ENCODE data around the gene FAM222A.
A peak's percentile ranks its signal among the peaks of the same experiment; 100 is the strongest.

Gene FAM222A

DNA sequence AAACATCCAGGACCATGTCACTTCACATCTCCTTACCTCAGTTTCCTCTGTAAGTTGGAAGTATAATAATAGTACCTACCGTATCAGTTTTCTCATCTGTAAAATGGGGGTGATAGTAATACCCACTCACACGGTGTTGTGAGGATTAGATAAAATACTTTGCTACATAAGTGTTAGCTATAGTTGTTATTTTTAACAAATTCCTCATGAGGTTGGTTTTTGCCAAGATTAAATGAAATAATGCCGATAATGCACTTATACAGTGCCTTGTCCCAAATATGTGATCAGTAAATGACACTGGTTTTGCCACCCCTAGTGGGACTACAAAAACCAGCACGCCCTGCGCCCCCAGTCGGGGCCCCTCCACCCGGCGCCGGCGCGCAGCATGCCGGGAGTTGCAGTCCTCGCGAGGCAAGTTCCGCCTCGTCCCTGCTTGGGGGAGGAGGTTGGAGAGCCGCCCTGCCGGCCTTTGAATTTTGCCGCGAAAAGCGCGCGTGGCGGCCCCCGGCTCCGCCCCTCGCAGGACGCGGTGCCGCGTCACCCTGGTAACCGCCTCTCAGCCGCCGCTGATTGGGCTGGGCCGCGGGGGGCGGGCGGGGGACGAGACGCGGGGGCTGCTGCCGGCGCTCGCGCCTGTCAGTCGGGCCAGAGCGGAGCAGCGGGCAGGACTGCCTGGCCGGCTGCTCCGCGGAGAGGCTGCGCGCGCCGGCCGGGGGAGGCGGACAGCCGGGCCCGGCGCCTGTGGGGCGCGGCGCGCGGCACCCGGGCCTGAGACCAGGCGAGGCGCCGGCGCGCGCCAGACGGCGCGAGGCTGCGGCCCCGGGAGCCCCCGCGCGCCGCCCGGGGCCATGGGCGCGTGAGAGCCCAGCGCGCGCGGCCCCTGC lies at the start of gene FAM222A:
TSS of gene FAM222A (plus strand) at position 639 of the 884 bp plus-strand sequence. CDS start 30,322 bp downstream, outside the sequence.
- peak; percentile 98 for DNase-seq (ENCODE audit: low read depth, low spot score)
- TF ChIP-seq CTCF (IDR thresholded peaks at IDR 0.05; ENCODE audit: low read depth, low read length): no peak
- H3K4me3 ChIP-seq (ENCODE audit: low read depth, low read length): peak within 1 kb of the TSS; percentile 41
- in situ Hi-C loops (cut with HindIII; ENCODE audit: low sequenced_read_pairs): no loop called here

- in situ Hi-C loops (cut with HindIII; ENCODE audit: low sequenced_read_pairs): no loop called here
- TF ChIP-seq CTCF (IDR thresholded peaks at IDR 0.05; ENCODE audit: low read depth, low read length): no peak
- no peak for DNase-seq (ENCODE audit: low read depth, low spot score)
- no peak overlapping the region for H3K4me3 ChIP-seq (ENCODE audit: low read depth, low read length)
Measured at GRCh38 chr12:109664402-109664801, 49.2 kb upstream of the FAM222A start.

GRCh38 chr12:109666068-109666467 lies 47.6 kb upstream of the FAM222A start:
- in situ Hi-C loops (cut with HindIII; ENCODE audit: low sequenced_read_pairs): no loop called here
- no peak for DNase-seq (ENCODE audit: low read depth, low spot score)
- TF ChIP-seq CTCF (IDR thresholded peaks at IDR 0.05; ENCODE audit: low read depth, low read length): no peak
- no peak overlapping the region for H3K4me3 ChIP-seq (ENCODE audit: low read depth, low read length)

DNA sequence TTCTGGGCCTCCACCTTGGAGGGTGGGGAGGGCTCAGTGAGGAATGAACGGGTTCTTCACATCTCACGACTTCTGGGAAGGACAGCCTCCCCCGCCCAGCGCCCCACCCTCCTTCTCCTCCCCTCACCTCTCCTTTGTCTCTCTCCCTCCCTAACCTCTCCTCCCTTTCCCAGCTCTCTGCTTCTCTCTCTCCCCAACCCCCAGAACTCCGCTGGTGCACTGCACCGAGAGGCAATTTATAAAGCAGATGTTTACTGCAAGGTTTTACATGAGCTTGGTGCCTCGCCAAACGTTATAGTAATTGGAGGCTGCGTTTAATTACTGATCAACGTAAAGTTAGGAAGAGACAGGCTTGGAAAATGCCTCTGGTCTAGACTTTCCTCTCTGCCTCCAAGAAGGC lies 42.9 kb upstream of the FAM222A start:
- no peak for TF ChIP-seq CTCF (IDR thresholded peaks at IDR 0.05; ENCODE audit: low read depth, low read length)
- in situ Hi-C loops (cut with HindIII; ENCODE audit: low sequenced_read_pairs): no loop called here
- no peak for DNase-seq (ENCODE audit: low read depth, low spot score)
- no peak overlapping the region for H3K4me3 ChIP-seq (ENCODE audit: low read depth, low read length)

DNA sequence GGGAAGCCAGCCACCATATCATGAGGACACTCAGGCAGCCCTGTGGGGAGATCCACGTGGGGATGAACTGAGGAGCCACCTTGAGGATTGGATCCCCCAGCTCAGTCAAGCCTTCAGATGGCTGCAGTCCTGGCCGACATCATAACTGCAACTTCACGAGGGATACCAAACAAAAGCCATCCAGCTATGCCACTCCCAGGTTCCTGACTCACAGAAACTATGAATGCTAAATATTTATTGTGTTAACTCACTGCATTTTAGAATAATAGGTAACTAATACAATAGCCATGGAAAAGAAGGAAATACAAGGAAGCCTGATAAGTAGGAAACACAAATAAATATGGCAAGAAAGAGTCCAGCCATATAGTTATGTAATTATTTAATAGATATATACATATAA lies 42.1 kb upstream of the FAM222A start:
- no peak overlapping the region for H3K4me3 ChIP-seq (ENCODE audit: low read depth, low read length)
- DNase-seq (ENCODE audit: low read depth, low spot score): no peak
- in situ Hi-C loops (cut with HindIII; ENCODE audit: low sequenced_read_pairs): no loop called here
- no peak for TF ChIP-seq CTCF (IDR thresholded peaks at IDR 0.05; ENCODE audit: low read depth, low read length)

GRCh38 chr12:109673379-109673778 lies 40.2 kb upstream of the FAM222A start:
- TF ChIP-seq CTCF (IDR thresholded peaks at IDR 0.05; ENCODE audit: low read depth, low read length): no peak
- in situ Hi-C loops (cut with HindIII; ENCODE audit: low sequenced_read_pairs): no loop called here
- H3K4me3 ChIP-seq (ENCODE audit: low read depth, low read length): no peak overlapping the region
- DNase-seq (ENCODE audit: low read depth, low spot score): no peak

Measured in astrocyte of the spinal cord (primary cell).